WTC11 (cell line): Measurements from ENCODE around the gene TPR.

Source experiments
- ATF6 ChIP-seq: sonication (generic); formaldehyde crosslinking; IDR thresholded peaks from 2 replicates; pipeline ENCODE4 v1.8.1; 2023; ENCODE audit warnings: mild to moderate bottlenecking, missing genetic modification reagents
- CTCF ChIP-seq: fragments of 200-600 bp; IDR thresholded peaks from 2 replicates; pipeline ENCODE4 v1.8.0; 2022; ENCODE audit warnings: antibody characterized with exemption
- FOXP1 ChIP-seq: sonication (generic); formaldehyde crosslinking; IDR thresholded peaks from 2 replicates; pipeline ENCODE4 v1.8.0; 2022; ENCODE audit warnings: missing genetic modification reagents, mild to moderate bottlenecking, moderate library complexity, borderline replicate concordance
- STAT6 ChIP-seq: sonication (generic); formaldehyde crosslinking; conservative IDR thresholded peaks from 2 replicates; pipeline ENCODE4 v1.8.1; 2023; ENCODE audit warnings: mild to moderate bottlenecking, low read depth, missing genetic modification reagents, moderate library complexity
- ZNF121 ChIP-seq: sonication (generic); formaldehyde crosslinking; IDR thresholded peaks from 2 replicates; pipeline ENCODE4 v1.8.0; 2023; ENCODE audit warnings: missing genetic modification reagents

- TF ChIP-seq ATF6 (CRISPR knock-in tag) (no peak), CTCF (no peak), STAT6 (CRISPR knock-in tag) (no peak), FOXP1 (CRISPR knock-in tag) (no peak), ZNF121 (CRISPR knock-in tag) (no peak)
These were observed 91.7 kb downstream of the TPR start for GRCh38 chr1:186283374-186283773.
